Measurements from ENCODE around the gene COPE.
"Not testable (repeated sequence)": the region's sequence is repeated elsewhere in the genome, so short reads cannot be mapped to it uniquely, and the experiment has no call there.

Gene COPE

DNA sequence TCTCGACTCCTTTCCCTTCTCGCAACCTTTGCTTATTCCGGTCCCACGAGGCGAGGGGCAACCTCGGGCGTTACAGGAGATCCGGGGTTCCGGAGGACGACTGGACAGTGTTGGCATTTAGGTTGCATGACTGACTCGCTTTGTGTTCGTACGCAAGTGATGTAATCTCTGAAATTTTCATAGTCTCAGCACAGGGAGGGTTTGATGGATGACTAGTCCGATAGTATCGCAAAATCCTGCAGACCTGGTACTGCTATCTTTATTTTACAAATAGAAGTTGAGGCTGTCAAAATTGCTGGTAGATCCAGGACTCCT, 670 bp upstream of the COPE start:
- peaks cover 49% of the 10 kb centered on the region for H3K36me3 ChIP-seq
- TF ChIP-seq, protein P1, sequence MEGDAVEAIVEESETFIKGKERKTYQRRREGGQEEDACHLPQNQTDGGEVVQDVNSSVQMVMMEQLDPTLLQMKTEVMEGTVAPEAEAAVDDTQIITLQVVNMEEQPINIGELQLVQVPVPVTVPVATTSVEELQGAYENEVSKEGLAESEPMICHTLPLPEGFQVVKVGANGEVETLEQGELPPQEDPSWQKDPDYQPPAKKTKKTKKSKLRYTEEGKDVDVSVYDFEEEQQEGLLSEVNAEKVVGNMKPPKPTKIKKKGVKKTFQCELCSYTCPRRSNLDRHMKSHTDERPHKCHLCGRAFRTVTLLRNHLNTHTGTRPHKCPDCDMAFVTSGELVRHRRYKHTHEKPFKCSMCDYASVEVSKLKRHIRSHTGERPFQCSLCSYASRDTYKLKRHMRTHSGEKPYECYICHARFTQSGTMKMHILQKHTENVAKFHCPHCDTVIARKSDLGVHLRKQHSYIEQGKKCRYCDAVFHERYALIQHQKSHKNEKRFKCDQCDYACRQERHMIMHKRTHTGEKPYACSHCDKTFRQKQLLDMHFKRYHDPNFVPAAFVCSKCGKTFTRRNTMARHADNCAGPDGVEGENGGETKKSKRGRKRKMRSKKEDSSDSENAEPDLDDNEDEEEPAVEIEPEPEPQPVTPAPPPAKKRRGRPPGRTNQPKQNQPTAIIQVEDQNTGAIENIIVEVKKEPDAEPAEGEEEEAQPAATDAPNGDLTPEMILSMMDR (IDR thresholded peaks at IDR 0.05): no peak

DNA sequence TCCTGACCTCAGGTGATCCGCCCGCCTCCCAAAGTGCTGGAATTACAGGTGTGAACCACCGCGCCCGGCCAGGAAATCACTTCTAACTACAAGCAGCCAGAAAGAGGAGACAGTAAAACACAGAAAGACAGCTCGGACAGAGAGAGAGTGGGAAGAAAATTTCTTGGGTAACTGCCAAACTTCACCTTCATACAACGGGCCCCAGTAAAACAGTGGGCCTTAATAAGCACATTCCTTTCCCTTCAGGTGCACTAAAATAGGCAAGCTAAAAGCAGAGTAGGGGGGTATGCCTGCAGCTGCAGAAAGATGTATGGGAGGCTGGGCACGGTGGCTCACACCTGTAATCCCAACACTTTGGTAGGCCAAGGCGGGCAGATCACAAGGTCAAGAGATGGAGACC, 1.6 kb downstream of the COPE start:
- H3K27me3 ChIP-seq; H3K27ac ChIP-seq; H3K9me3 ChIP-seq; H3K4me3 ChIP-seq (ENCODE audit: low read depth in 1 of 2, low read length in 1 of 2): not testable (repeated sequence)
- H3K4me1 ChIP-seq (ENCODE audit: control insufficient read depth in 1 of 2, insufficient read depth in 1 of 2, low read depth in 1 of 2, low read length in 1 of 2): peaks cover 25 to 29% of the 10 kb centered on the region in 2 experiments
- H3K36me3 ChIP-seq: peaks cover 49% of the 10 kb centered on the region

More for the DNA sequence above, 670 bp upstream of the COPE start:
- H3K4me1 ChIP-seq (ENCODE audit: control insufficient read depth in 1 of 2, insufficient read depth in 1 of 2, low read depth in 1 of 2, low read length in 1 of 2): peaks cover 25 to 29% of the 10 kb centered on the region in 2 experiments
- no peaks in the 10 kb centered on the region for H3K9me3 ChIP-seq
- H3K27me3 ChIP-seq: no peaks in the 10 kb centered on the region
- peak overlapping the region; percentile 91 for H3K27ac ChIP-seq
- H3K4me3 ChIP-seq (ENCODE audit: low read depth in 1 of 2, low read length in 1 of 2): peak overlapping the region; percentile 85 to 96

DNA sequence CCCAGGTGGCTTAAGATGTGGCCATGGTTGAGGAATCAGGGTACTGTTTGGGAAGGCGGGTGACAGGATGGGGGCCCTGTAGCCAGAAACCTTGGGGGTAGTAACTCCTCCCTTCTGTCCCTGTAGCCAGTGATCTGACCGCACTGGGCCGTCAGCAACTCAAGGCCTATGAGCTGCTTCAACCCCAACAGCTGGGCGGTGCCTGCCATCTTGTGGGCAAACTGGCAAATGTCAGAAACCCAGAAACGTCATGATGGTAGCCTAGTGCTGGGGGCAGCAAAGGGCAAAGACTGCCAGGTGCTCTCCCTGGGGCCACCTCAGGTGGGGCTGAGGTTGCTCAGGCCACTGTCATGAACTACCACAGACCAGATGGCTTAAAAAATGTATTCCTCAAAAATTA, 3.5 kb downstream of the COPE start:
- no peak overlapping the region for H3K27ac ChIP-seq

DNA sequence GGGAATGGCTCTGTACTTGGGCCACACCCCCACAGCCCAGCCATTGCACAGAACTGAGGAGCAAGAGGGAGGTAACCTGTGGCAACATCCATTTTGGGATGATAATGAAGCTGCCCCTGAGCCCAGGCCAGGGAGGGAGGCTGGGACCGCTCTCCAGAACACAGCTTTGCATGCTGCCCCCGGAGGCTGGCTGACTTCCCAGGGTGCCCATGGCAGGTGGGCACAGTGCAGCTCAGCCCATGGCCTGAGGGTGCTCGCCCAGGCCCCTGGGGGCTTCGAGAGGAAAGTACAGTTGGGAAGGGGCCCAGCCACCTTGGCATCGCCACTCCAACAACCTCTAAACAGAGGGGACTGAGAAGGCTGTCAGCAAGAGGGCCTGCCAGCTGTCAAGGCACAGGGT, 5.7 kb downstream of the COPE start:
- H3K9me3 ChIP-seq: no peaks in the 10 kb centered on the region
- H3K27me3 ChIP-seq: no peaks in the 10 kb centered on the region
- H3K4me3 ChIP-seq (ENCODE audit: low read depth in 1 of 2, low read length in 1 of 2): no peak overlapping the region
- H3K27ac ChIP-seq: no peak overlapping the region
- TF ChIP-seq, protein P1 (IDR thresholded peaks at IDR 0.05): no peak
- H3K36me3 ChIP-seq: peaks cover 76% of the 10 kb centered on the region
- H3K4me1 ChIP-seq (ENCODE audit: control insufficient read depth in 1 of 2, insufficient read depth in 1 of 2, low read depth in 1 of 2, low read length in 1 of 2): peaks cover 10 to 12% of the 10 kb centered on the region in 2 experiments

More for the DNA sequence above, 3.5 kb downstream of the COPE start:
- Histone ChIP-seq H3K36me3 (peaks cover 54% of the 10 kb centered on the region), H3K4me1 (ENCODE audit: control insufficient read depth in 1 of 2, insufficient read depth in 1 of 2, low read depth in 1 of 2, low read length in 1 of 2) (peaks cover 25 to 28% of the 10 kb centered on the region in 2 experiments), H3K27me3 (no peaks in the 10 kb centered on the region), H3K9me3 (no peaks in the 10 kb centered on the region), H3K4me3 (ENCODE audit: low read depth in 1 of 2, low read length in 1 of 2) (no peak overlapping the region)
- TF ChIP-seq, protein P1 (IDR thresholded peaks at IDR 0.05): no peak

DNA sequence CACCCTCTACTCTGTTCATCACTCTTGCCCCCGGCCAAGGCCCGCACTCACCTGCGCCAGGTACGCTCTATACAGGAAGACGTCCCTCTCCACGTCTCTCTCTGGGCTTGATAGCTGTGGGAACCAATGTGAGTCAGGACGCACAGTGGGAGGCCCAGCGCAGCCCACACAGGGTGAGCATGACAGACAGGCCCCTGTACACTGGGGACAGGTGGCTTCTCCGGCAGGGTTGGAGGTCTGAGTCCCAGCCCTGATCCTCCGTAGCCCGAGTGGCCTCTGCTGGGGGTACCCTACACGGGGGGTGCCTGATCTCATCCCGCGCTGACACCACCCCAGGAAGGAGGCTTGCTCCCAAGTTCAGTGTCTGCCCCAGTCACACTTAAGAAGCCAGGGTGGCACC, 6.3 kb downstream of the COPE start:
- Histone ChIP-seq H3K4me1 (ENCODE audit: control insufficient read depth in 1 of 2, insufficient read depth in 1 of 2, low read depth in 1 of 2, low read length in 1 of 2) (peaks cover 5 to 6% of the 10 kb centered on the region in 2 experiments), H3K27ac (no peak overlapping the region), H3K4me3 (ENCODE audit: low read depth in 1 of 2, low read length in 1 of 2) (no peak overlapping the region), H3K9me3 (no peaks in the 10 kb centered on the region), H3K36me3 (peaks cover 79% of the 10 kb centered on the region), H3K27me3 (no peaks in the 10 kb centered on the region)
- TF ChIP-seq, protein P1 (IDR thresholded peaks at IDR 0.05): no peak

DNA sequence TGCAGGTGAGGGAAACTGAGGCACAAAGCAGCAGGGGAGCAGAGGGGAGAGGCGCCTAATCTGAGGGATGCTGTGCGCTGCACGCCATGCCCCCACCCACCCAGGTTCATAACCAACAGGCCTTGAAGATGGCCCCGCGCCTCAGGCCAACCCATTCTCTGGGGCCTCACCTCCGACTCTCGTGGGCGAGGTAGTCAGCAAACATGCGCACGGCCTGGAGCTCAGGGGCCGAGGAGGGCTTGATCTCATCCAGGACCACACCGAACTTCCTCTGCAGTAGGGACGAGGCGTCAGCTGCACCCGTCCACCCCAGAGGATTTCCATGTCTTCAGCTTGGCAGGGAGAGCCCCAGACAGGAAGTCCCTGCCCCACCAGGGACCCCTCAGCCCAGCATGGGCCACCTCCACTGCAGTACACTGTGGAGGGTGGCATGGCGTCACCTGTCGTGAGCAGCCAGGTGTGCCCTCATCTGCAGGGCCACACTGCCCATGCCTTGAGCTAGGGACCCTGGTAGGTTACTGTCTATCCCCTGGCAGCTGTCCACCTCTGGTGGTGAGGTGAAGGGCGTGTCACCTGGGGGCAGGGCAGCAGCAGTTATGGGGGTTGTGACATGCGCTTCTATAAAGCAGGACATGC, 8.3 kb downstream of the COPE start:
- Histone ChIP-seq H3K9me3 (no peaks in the 10 kb centered on the region), H3K4me1 (ENCODE audit: control insufficient read depth in 1 of 2, insufficient read depth in 1 of 2, low read depth in 1 of 2, low read length in 1 of 2) (no peaks in the 10 kb centered on the region), H3K4me3 (ENCODE audit: low read depth in 1 of 2, low read length in 1 of 2) (no peak overlapping the region), H3K27me3 (no peaks in the 10 kb centered on the region), H3K36me3 (peaks cover 93% of the 10 kb centered on the region), H3K27ac (no peak overlapping the region)
- TF ChIP-seq, protein P1 (IDR thresholded peaks at IDR 0.05): no peak
